Parathyroid adenoma (tissue), 2 donors: ENCODE data around the gene STK33.

Experiments used
- H2AFZ ChIP-seq: fragments of 300-600 bp; sonication (generic); one replicate; pipeline ENCODE4 v1.7.0; 2017; ENCODE audit warnings: antibody characterized with exemption, mild to moderate bottlenecking
- H3K27ac ChIP-seq: fragments of 300-600 bp; sonication (generic); one replicate; pipeline ENCODE4 v1.7.0; 2017
- H3K27me3 ChIP-seq: fragments of 300-600 bp; sonication (generic); one replicate; pipeline ENCODE4 v1.7.0; 2017; ENCODE audit warnings: low read length; ENCODE audit not compliant: control insufficient read depth, insufficient read depth
- H3K36me3 ChIP-seq: fragments of 300-600 bp; sonication (generic); one replicate; pipeline ENCODE4 v1.7.0; 2017; ENCODE audit warnings: low read length; ENCODE audit not compliant: control insufficient read depth, insufficient read depth
- H3K4me1 ChIP-seq: fragments of 300-600 bp; sonication (generic); one replicate; pipeline ENCODE4 v1.7.0; 2017; ENCODE audit warnings: control low read depth
- H3K4me2 ChIP-seq: fragments of 300-600 bp; sonication (generic); one replicate; pipeline ENCODE4 v1.7.0; 2017; ENCODE audit warnings: low read length
- H3K4me3 ChIP-seq: fragments of 300-600 bp; sonication (generic); one replicate; pipeline ENCODE4 v1.7.0; 2017; ENCODE audit warnings: low read depth, low read length
- H3K79me2 ChIP-seq: fragments of 300-600 bp; sonication (generic); one replicate; pipeline ENCODE4 v1.7.0; 2017; ENCODE audit warnings: control low read depth
- H3K9ac ChIP-seq: fragments of 300-600 bp; sonication (generic); one replicate; pipeline ENCODE4 v1.7.0; 2017; ENCODE audit warnings: mild to moderate bottlenecking
- H3K9me3 ChIP-seq: fragments of 300-600 bp; sonication (generic); one replicate; pipeline ENCODE4 v1.7.0; 2017; ENCODE audit warnings: low read length; ENCODE audit not compliant: control insufficient read depth
- TF ChIP-seq, protein P1 (sequence below): fragments of 300-600 bp; sonication (generic); IDR thresholded peaks from one replicate; pipeline ENCODE4 v1.7.0; 2017; ENCODE audit warnings: antibody characterized with exemption, mild to moderate bottlenecking
- donor health status: primary hyperparathyroidism.

Gene STK33

DNA sequence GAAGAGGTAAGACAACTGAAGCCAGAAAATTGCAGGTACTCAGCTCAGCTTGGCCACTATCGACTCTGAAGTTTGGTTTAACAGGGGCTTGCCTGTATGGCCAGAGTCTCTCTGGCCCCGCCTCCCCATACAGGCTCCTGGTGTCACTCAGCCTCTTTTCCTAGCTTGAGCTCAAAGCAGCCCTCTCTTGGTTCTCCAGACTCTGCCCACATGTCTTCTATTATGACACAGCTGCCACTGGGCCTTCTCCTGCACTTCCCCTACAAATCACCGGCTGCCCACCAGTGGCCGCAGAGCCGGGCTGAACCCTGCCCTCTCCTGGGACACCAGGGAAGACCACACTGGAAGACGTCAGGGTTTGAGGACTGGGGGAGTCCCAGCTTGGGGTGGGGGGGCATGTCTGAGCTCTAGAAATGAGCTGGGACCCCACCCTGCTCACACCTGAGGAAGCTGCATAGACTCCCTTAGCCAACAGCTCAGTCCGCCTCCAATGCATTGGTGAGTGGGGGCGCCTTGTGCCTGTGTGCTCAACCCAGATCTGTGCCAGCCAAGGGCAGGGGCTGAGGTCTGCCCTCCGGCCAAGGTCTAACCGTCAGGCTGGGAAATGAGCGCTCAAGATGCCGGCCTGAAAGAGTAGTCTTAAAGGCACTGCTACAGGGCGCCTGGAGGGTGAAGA is 236.0 kb downstream of the STK33 start:
- Histone ChIP-seq H3K9me3 (no peaks in the 10 kb centered on the region), H3K27ac (no peak overlapping the region), H3K4me3 (no peak overlapping the region), H3K9ac (no peak overlapping the region), H2AFZ (no peak overlapping the region), H3K36me3 (no peaks in the 10 kb centered on the region), H3K4me2 (no peak overlapping the region), H3K79me2 (no peaks in the 10 kb centered on the region), H3K4me1 (no peaks in the 10 kb centered on the region), H3K27me3 (no peaks in the 10 kb centered on the region)
- TF ChIP-seq, protein P1, sequence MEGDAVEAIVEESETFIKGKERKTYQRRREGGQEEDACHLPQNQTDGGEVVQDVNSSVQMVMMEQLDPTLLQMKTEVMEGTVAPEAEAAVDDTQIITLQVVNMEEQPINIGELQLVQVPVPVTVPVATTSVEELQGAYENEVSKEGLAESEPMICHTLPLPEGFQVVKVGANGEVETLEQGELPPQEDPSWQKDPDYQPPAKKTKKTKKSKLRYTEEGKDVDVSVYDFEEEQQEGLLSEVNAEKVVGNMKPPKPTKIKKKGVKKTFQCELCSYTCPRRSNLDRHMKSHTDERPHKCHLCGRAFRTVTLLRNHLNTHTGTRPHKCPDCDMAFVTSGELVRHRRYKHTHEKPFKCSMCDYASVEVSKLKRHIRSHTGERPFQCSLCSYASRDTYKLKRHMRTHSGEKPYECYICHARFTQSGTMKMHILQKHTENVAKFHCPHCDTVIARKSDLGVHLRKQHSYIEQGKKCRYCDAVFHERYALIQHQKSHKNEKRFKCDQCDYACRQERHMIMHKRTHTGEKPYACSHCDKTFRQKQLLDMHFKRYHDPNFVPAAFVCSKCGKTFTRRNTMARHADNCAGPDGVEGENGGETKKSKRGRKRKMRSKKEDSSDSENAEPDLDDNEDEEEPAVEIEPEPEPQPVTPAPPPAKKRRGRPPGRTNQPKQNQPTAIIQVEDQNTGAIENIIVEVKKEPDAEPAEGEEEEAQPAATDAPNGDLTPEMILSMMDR: no peak

DNA sequence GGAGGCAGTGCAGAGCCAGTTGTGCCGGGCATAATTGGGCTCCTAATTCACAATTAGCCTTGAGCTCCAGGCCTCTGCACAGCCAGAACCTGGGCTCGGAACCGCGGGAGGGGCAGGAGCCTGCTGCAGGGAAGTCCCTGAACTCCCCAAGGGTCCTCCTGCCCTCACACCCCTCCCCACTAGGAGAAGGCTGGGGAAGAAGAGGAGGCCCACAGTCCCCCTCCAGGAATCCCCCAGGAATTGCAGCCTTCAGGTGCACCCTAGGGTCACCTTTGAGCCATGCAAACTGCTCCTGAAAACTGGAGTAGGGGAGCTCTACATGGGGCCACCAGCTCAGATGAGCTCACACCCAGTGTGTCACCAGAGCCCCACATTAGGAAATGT is 236.5 kb downstream of the STK33 start:
- H2AFZ ChIP-seq: no peak overlapping the region
- no peak overlapping the region for H3K4me2 ChIP-seq
- TF ChIP-seq, protein P1: no peak
- H3K4me1 ChIP-seq: no peaks in the 10 kb centered on the region
- H3K9ac ChIP-seq: no peak overlapping the region
- H3K9me3 ChIP-seq: no peaks in the 10 kb centered on the region
- no peaks in the 10 kb centered on the region for H3K36me3 ChIP-seq
- H3K27ac ChIP-seq: no peak overlapping the region
- H3K27me3 ChIP-seq: no peaks in the 10 kb centered on the region
- H3K79me2 ChIP-seq: no peaks in the 10 kb centered on the region
- no peak overlapping the region for H3K4me3 ChIP-seq

DNA sequence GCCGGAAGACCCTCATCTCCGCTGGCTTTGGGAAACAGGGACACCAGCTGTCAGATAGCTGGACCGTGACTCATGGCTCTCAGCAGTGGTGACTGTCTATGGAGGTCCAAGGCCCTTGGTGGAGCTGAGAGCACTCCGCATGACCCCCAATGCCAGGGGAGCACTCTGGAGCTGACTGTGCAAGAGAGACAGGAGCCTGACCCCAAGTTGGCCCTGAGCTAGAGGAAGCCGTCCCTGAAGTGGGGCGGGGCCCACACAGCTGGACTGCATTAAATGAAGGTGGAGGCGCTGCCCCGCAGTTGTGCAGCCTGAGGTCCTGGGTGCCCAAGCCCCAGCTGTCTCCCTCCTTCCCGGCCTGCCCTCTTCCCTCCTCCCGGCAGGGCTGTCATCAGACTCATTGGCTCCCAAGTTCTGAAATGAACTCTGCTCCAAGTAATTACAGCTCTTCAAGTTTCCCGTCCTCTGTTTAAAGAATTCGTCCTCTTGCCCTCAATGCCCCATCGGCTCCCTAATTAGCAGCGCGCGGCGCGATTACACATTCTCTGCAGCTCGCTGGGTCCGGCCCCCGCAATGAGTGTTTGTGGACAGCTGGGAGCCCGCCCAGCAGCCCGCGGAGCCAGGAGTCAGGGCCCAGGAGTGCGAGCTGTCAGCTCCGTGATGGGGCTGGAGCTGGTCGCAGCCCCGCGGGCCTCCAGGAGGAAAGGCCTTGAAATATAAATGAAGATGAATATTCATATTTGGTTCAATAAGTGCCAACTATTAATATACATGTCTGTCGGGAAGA is 237.1 kb downstream of the STK33 start:
- no peak overlapping the region for H3K4me2 ChIP-seq
- no peak overlapping the region for H3K27ac ChIP-seq
- H3K9ac ChIP-seq: no peak overlapping the region
- no peaks in the 10 kb centered on the region for H3K9me3 ChIP-seq
- H3K79me2 ChIP-seq: no peaks in the 10 kb centered on the region
- H3K36me3 ChIP-seq: no peaks in the 10 kb centered on the region
- H3K4me1 ChIP-seq: no peaks in the 10 kb centered on the region
- no peak overlapping the region for H2AFZ ChIP-seq
- TF ChIP-seq, protein P1: no peak
- no peaks in the 10 kb centered on the region for H3K27me3 ChIP-seq
- no peak overlapping the region for H3K4me3 ChIP-seq

DNA sequence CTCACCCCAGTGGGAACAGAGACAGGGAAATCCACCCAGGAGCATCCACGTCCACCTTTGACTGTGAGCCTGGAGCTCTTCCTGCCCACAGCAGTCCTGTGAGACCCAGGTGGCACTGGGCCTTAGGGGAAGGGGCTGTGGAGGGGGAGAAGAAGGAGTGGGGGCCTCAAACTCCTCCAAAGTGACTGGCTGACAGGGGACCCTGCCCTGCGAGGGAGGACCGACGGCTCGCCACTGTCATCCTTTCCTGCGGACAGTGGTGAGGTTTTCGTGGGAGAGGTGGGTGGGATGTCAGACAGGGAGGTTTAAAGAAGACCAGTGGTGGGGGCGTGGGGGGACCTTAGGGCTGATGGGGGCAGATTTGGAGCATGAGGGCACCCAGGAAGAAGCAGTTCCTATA is 237.8 kb downstream of the STK33 start:
- H3K79me2 ChIP-seq: no peaks in the 10 kb centered on the region

More for the DNA sequence above, 237.8 kb downstream of the STK33 start:
- H3K27me3 ChIP-seq: no peaks in the 10 kb centered on the region
- H3K4me2 ChIP-seq: no peak overlapping the region
- H3K4me3 ChIP-seq: no peak overlapping the region
- H3K27ac ChIP-seq: no peak overlapping the region
- no peaks in the 10 kb centered on the region for H3K36me3 ChIP-seq
- no peak overlapping the region for H3K9ac ChIP-seq
- H3K9me3 ChIP-seq: no peaks in the 10 kb centered on the region
- no peak overlapping the region for H2AFZ ChIP-seq
- TF ChIP-seq, protein P1: no peak
- H3K4me1 ChIP-seq: no peaks in the 10 kb centered on the region
